GM21360 (cell line): ENCODE measurements around the gene ANO4.

Experiments used
- ATAC-seq: cut with Tn5 transposase; IDR thresholded peaks from one replicate; pipeline ENCODE4 v1.9.1; 2021; ENCODE audit warnings: mild to moderate bottlenecking, moderate library complexity; ENCODE audit not compliant: unreplicated experiment

Gene ANO4

GRCh38 chr12:100936661-100937060, 142.1 kb downstream of the ANO4 start:
- no peak for ATAC-seq

GRCh38 chr12:100940503-100940902, 145.9 kb downstream of the ANO4 start:
- ATAC-seq = no peak

DNA sequence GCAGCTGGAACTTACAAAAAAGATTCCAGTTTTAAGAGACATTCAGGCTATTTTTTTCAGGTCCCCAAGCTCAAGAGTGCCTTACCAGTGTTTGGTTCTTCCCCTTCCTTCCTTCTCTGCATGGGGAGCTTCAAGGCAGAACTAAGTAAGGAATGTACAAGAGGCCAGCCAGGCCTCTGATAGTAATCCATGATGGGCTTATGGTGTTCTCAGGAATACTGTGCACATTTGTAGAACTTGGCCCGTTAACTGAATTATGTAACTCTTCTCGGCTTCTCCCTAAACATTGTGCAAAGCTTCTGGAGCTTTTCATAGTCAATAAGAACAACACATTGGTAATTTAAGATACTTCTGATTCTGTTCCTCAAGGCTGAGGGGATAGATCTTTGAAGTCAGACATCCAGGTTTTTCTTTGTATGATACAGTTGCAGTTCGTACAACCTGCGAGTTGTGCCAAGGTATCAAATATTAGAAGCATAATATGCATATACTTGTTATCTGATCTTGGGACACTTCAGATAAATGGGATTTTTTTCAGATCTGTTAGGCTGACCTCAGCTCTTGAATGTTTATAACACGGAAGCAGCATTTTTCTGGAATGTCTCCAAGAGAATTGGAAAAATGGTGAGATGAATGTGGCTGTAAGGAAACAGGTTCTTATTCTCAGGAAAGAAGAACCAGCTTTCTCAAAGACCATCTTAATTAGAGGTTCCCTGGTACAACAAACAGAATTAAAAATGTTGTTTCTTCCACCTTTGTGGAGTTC, 148.6 kb downstream of the ANO4 start:
- ATAC-seq = no peak

GRCh38 chr12:100951756-100952155, 157.2 kb downstream of the ANO4 start:
- no peak for ATAC-seq

DNA sequence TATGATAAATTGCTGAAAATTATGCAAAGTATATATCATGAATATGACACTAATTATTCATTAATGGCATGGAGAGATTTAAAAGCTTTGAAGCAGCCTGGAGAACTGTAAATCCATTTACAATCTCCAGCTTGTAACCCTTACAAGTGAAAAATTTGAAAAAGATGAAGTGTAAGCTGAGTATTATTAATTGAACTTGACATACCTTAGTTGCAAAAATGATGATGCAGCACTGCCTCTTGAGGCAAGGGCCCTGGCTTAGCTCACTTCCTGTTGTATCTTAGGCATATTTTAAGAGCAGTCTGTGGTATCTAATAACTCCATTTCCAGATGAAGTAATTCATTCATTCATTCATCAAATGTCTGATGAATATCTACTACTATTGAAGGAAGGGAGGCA, 158.6 kb downstream of the ANO4 start:
- no peak for ATAC-seq

DNA sequence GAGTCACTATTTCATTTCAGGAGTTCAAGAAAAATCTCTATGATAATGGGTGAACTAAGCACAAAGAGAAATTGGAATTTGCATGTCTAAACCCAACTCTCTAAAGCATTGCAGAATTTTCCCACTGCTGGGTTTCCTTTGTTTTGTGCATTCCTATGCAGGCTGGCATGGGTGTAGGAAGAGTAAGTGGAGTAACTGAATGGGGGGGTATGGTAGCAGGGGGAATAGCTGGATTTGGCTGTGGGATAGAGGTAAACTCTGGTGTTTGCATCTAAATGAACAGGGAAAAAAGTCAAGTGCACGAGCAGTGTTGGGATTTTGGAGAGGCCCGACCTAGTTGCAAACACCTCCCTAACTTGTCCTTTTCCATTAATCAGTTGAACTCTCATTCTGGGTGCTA, 159.1 kb downstream of the ANO4 start:
- no peak for ATAC-seq

DNA sequence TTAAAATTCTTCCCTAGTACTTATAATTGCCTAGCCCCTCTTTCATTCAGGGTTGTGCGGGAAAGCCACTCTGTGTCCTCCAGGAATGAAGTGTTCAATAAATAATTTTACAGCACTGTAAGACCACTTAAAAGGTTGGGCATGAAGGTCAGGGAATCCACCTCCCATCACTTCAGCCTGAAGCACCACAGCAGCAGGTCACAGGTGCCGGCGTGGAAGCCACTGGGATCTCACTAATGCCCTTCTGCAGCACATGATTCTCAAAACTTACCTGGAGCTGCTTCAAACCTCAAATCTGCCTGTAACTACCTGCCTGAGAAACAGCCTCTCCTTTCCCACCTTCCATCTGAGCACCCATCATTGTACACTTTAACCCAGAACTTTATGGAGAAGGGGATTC, 159.5 kb downstream of the ANO4 start:
- no peak for ATAC-seq

GRCh38 chr12:100955139-100955538, 160.6 kb downstream of the ANO4 start:
- ATAC-seq = no peak

GRCh38 chr12:100956311-100956852, 161.8 kb downstream of the ANO4 start:
- no peak for ATAC-seq

- no peak for ATAC-seq
Observed at GRCh38 chr12:100959481-100959880, 164.9 kb downstream of the ANO4 start.

DNA sequence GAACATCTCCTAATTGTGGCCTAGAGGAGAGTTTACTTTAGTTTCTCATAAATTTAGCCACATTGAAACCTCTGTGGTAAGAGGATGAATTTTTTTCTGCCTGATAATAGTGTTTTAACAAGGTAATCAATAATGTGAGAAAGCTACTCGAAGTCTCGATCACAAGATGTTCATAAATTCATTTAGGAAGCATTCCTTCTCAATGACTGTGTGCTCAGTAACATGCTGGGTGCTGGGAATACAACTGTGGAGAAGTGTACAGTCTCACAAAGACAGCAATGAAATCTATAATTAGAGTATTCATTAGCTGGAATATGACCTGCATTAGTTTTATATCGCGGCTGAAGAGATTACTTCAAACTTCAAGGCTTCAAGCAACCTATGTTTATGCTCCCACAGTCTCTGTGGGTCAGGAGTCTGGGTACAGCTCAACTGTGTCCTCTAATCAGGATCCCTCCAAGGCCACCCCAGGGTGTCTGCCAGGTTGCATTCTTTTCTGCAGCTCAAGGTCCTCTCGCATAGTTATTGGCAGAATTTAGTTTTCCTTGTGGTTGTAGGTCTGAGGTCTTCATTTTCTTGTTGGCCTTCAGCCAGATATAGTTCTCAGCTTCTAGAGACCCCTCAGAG, 167.6 kb downstream of the ANO4 start:
- ATAC-seq = no peak

GRCh38 chr12:100963381-100963780, 168.8 kb downstream of the ANO4 start:
- ATAC-seq = no peak

DNA sequence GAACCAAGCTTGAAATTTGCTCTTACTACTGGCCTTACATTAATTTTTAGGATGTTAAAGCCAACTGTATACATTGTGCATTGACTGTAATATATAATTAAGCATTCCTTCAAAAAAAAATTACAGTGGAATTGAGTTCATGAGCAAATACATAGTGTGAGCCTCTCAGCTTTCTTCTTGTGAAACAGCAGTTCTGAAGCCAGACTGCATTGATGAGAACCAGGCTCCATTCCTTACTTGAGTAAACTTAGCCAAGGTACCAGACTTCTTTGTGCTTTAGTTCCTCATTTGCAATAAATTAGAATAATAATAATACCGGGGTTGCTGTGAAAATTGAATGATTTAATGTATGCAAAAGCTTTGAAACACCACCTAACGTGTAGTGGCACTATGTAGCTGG, 169.5 kb downstream of the ANO4 start:
- no peak for ATAC-seq

GRCh38 chr12:100967189-100967588, 172.6 kb downstream of the ANO4 start:
- ATAC-seq = no peak

- no peak for ATAC-seq
Observed at GRCh38 chr12:100970894-100971293, 176.3 kb downstream of the ANO4 start.

GRCh38 chr12:100972121-100972520, 177.5 kb downstream of the ANO4 start:
- ATAC-seq = no peak

DNA sequence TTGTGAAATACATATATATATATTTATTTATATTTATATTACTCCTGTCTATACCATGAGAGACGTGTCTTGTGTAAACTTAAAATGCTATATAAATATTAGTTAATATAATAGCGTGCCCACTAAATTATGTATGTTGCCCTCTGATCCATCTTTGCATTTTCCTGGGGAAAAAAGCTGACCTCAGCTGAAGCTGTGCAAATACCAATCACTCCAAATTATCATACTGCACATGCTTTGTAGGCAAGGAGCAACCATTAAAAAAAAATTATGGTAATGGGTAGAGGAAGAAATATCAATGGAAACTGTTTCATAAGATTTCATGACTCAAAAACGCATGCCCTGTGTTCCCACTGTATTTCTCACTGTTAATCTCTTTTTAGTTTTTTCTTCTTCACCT, 179.8 kb downstream of the ANO4 start:
- ATAC-seq = no peak

- no peak for ATAC-seq
Observed at GRCh38 chr12:100974747-100975146, 180.2 kb downstream of the ANO4 start.

DNA sequence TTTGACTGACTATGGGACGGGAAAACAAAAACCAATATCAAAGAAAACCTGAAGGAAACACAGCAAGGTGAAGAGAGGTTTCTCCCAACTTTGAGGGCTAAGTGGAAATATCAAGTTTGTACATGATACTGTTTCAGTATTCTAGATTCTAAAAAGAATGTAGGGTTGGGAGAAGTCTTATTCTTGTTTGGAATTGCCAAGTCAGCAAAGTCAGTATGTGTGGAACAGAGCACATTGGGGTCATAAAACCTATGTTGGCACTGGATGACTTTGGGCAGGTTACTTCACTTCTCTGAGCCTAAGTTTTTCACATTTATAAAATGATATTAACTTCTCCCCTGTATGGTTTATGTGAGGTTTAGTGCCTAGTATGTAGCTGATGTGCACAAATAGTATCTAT, 182.2 kb downstream of the ANO4 start:
- no peak for ATAC-seq

GRCh38 chr12:100980856-100981255, 186.3 kb downstream of the ANO4 start:
- no peak for ATAC-seq

GRCh38 chr12:100982511-100983183, 188.1 kb downstream of the ANO4 start:
- ATAC-seq = no peak

GRCh38 chr12:100984796-100985195, 190.2 kb downstream of the ANO4 start:
- ATAC-seq = no peak
